ENCODE measurements around the gene P2RX1.

The P2RX1 gene

GRCh38 chr17:3923466-3924190, 7.4 kb upstream of the P2RX1 start:
- CTCF ChIA-PET: interaction anchor here (1.1 to 5.5 kb wide), 6 partner anchors 8 to 184 kb away, joined by 3 to 55 read pairs (median 4); partner anchors contain the start of gene P2RX1
- no peak for DNase-seq (ENCODE audit: low read depth, low spot score)
- H3K4me3 ChIP-seq (ENCODE audit: low read depth, low read length): no peak overlapping the region
- POLR2A ChIA-PET: no interaction called here
- no peak for TF ChIP-seq CTCF (IDR thresholded peaks at IDR 0.05; ENCODE audit: insufficient read depth, low read length, missing control alignments)

GRCh38 chr17:3922765-3923164, 6.5 kb upstream of the P2RX1 start:
- DNase-seq (ENCODE audit: low read depth, low spot score): no peak
- ChIA-PET POLR2A (no interaction called here), CTCF (interaction anchor here (1.2 to 1.8 kb wide), 3 partner anchors 8 to 12 kb away, joined by 3 to 10 read pairs (median 3); no protein-coding TSS in a partner anchor)
- H3K4me3 ChIP-seq (ENCODE audit: low read depth, low read length): no peak overlapping the region
- TF ChIP-seq CTCF (IDR thresholded peaks at IDR 0.05; ENCODE audit: insufficient read depth, low read length, missing control alignments): no peak

- DNase-seq (ENCODE audit: low read depth, low spot score): no peak
- POLR2A ChIA-PET: no interaction called here
- no peak overlapping the region for H3K4me3 ChIP-seq (ENCODE audit: low read depth, low read length)
- CTCF ChIA-PET: interaction anchor here (1.2 to 2.6 kb wide), 4 partner anchors 8 to 83 kb away, joined by 3 to 10 read pairs (median 8); no protein-coding TSS in a partner anchor
- no peak for TF ChIP-seq CTCF (IDR thresholded peaks at IDR 0.05; ENCODE audit: insufficient read depth, low read length, missing control alignments)
Measured at GRCh38 chr17:3921502-3922319, 5.4 kb upstream of the P2RX1 start.

GRCh38 chr17:3921006-3921405, 4.7 kb upstream of the P2RX1 start:
- ChIA-PET CTCF (interaction anchor here (1.1 to 2.6 kb wide), 3 partner anchors 9 to 84 kb away, joined by 3 to 10 read pairs (median 6); no protein-coding TSS in a partner anchor), POLR2A (no interaction called here)
- no peak overlapping the region for H3K4me3 ChIP-seq (ENCODE audit: low read depth, low read length)
- DNase-seq (ENCODE audit: low read depth, low spot score): no peak
- TF ChIP-seq CTCF (IDR thresholded peaks at IDR 0.05; ENCODE audit: insufficient read depth, low read length, missing control alignments): no peak

GRCh38 chr17:3919123-3919624, 2.9 kb upstream of the P2RX1 start:
- POLR2A ChIA-PET: no interaction called here
- CTCF ChIA-PET: interaction anchor here (2.6 kb wide), 1 partner anchor 86 kb away, joined by 10 read pairs; no protein-coding TSS in a partner anchor
- DNase-seq (ENCODE audit: low read depth, low spot score): no peak
- no peak overlapping the region for H3K4me3 ChIP-seq (ENCODE audit: low read depth, low read length)
- no peak for TF ChIP-seq CTCF (IDR thresholded peaks at IDR 0.05; ENCODE audit: insufficient read depth, low read length, missing control alignments)
